ENCODE measurements around the gene ANO1. TPM values are rescaled to one million over a fixed set of nuclear protein-coding genes. Genes with fewer than 3 reads are reported as not detected.

The ANO1 gene
- total RNA-seq, 1 experiment from 2014 or later = 184 TPM

GRCh38 chr11:70109006-70109405 lies 30.9 kb downstream of the ANO1 start:
- H3F3A ChIP-seq (ENCODE audit: low read length, unreplicated experiment) = no peaks in the 10 kb centered on the region
- no peak overlapping the region for H3K4me2 ChIP-seq (ENCODE audit: low read length)
- BruUV-seq (replicated peaks) = no TSS peak
- no peak for ATAC-seq
- H3K79me2 ChIP-seq (ENCODE audit: low read length) = peaks cover 2% of the 10 kb centered on the region; the same call in 1 of the 2 replicates
- H3K9me2 ChIP-seq (replicated peaks; ENCODE audit: low read length) = no peaks in the 10 kb centered on the region
- H3K4me1 ChIP-seq (ENCODE audit: insufficient read depth, low read length) = no peaks in the 10 kb centered on the region
- ChIA-PET CTCF (no interaction called here), POLR2A (ENCODE audit: unreplicated experiment) (no interaction called here)
- H4K20me1 ChIP-seq (ENCODE audit: low read length) = 0 out of 2 replicates have a peak, but pooled peaks cover under 1% of the 10 kb centered on the region
- TF ChIP-seq CTCF (conservative IDR thresholded peaks at IDR 0.05; ENCODE audit: low read depth, low read length) (no peak), EZH2 (IDR thresholded peaks at IDR 0.05; ENCODE audit: low read length, unreplicated experiment) (no peak), EZH2phosphoT487 (IDR thresholded peaks at IDR 0.05; ENCODE audit: borderline replicate concordance, low read length) (no peak)
- H2AFZ ChIP-seq (ENCODE audit: low read length) = no peak overlapping the region
- peaks cover 83% of the 10 kb centered on the region for H3K36me3 ChIP-seq (ENCODE audit: low read depth, low read length)
- DNase-seq = no peak
- H3K9ac ChIP-seq (ENCODE audit: low read length) = no peak overlapping the region
- no peak overlapping the region for H3K27ac ChIP-seq (ENCODE audit: low read length)
- intact Hi-C loops (cut with micrococcal nuclease) = no loop called here
- no peaks in the 10 kb centered on the region for H3K27me3 ChIP-seq (ENCODE audit: low read length)
- H3K4me3 ChIP-seq (ENCODE audit: low read length) = no peak overlapping the region
- no peaks in the 10 kb centered on the region for H3K9me3 ChIP-seq (ENCODE audit: low read length)

GRCh38 chr11:70109903-70110302 lies 31.8 kb downstream of the ANO1 start:
- H2AFZ ChIP-seq (ENCODE audit: low read length) = no peak overlapping the region
- H3K4me3 ChIP-seq (ENCODE audit: low read length) = no peak overlapping the region
- H3K79me2 ChIP-seq (ENCODE audit: low read length) = no peaks in the 10 kb centered on the region
- ATAC-seq (no peak), DNase-seq (no peak)
- H3F3A ChIP-seq (ENCODE audit: low read length, unreplicated experiment) = no peaks in the 10 kb centered on the region
- ChIA-PET CTCF (no interaction called here), POLR2A (ENCODE audit: unreplicated experiment) (no interaction called here)
- H3K4me2 ChIP-seq (ENCODE audit: low read length) = no peak overlapping the region
- no peak for TF ChIP-seq CTCF (conservative IDR thresholded peaks at IDR 0.05; ENCODE audit: low read depth, low read length)
- no peaks in the 10 kb centered on the region for H3K9me3 ChIP-seq (ENCODE audit: low read length)
- intact Hi-C loops (cut with micrococcal nuclease) = no loop called here
- no peaks in the 10 kb centered on the region for H3K9me2 ChIP-seq (replicated peaks; ENCODE audit: low read length)
- no peaks in the 10 kb centered on the region for H3K4me1 ChIP-seq (ENCODE audit: insufficient read depth, low read length)
- H3K27me3 ChIP-seq (ENCODE audit: low read length) = no peaks in the 10 kb centered on the region
- H3K36me3 ChIP-seq (ENCODE audit: low read depth, low read length) = peaks cover 83% of the 10 kb centered on the region
- no peaks in the 10 kb centered on the region for H4K20me1 ChIP-seq (ENCODE audit: low read length)
- BruUV-seq (replicated peaks) = no TSS peak
- H3K9ac ChIP-seq (ENCODE audit: low read length) = no peak overlapping the region
- H3K27ac ChIP-seq (ENCODE audit: low read length) = no peak overlapping the region

GRCh38 chr11:70110538-70111055 lies 32.5 kb downstream of the ANO1 start:
- no peak overlapping the region for H3K9ac ChIP-seq (ENCODE audit: low read length)
- H3K4me2 ChIP-seq (ENCODE audit: low read length) = no peak overlapping the region

More at GRCh38 chr11:70110538-70111055, 32.5 kb downstream of the ANO1 start:
- POLR2A ChIA-PET (ENCODE audit: unreplicated experiment) = no interaction called here
- no TSS peak for BruUV-seq (replicated peaks)
- intact Hi-C loops (cut with micrococcal nuclease) = no loop called here
- no peak for ATAC-seq
- Histone ChIP-seq H3K9me2 (replicated peaks; ENCODE audit: low read length) (no peaks in the 10 kb centered on the region), H3F3A (ENCODE audit: low read length, unreplicated experiment) (no peaks in the 10 kb centered on the region), H3K27ac (ENCODE audit: low read length) (no peak overlapping the region), H3K27me3 (ENCODE audit: low read length) (no peaks in the 10 kb centered on the region), H4K20me1 (ENCODE audit: low read length) (no peaks in the 10 kb centered on the region), H2AFZ (ENCODE audit: low read length) (no peak overlapping the region), H3K4me1 (ENCODE audit: insufficient read depth, low read length) (no peaks in the 10 kb centered on the region), H3K79me2 (ENCODE audit: low read length) (no peaks in the 10 kb centered on the region), H3K36me3 (ENCODE audit: low read depth, low read length) (peaks cover 84% of the 10 kb centered on the region), H3K4me3 (ENCODE audit: low read length) (no peak overlapping the region), H3K9me3 (ENCODE audit: low read length) (no peaks in the 10 kb centered on the region)
- CTCF ChIA-PET = no interaction called here
- TF ChIP-seq EZH2phosphoT487 (IDR thresholded peaks at IDR 0.05; ENCODE audit: borderline replicate concordance, low read length) (no peak), CTCF (conservative IDR thresholded peaks at IDR 0.05; ENCODE audit: low read depth, low read length) (no peak), EZH2 (IDR thresholded peaks at IDR 0.05; ENCODE audit: low read length, unreplicated experiment) (no peak)
- DNase-seq = no peak

Data from PC-3 (cell line).